ENCODE results near the gene PISD. TPM values are rescaled to one million over a fixed set of nuclear protein-coding genes. Genes with fewer than 3 reads are reported as not detected.
A peak's percentile ranks its signal among the peaks of the same experiment; 100 is the strongest.
"Not testable (repeated sequence)": the region's sequence is repeated elsewhere in the genome, so short reads cannot be mapped to it uniquely, and the experiment has no call there.

Gene PISD
- 10 to 100 TPM; 14.8 to 27.3 TPM for total RNA-seq

GRCh38 chr22:31661851-31662667 is at the start of gene PISD:
Gene PISD, minus strand, starts transcription at chr22:31662215. Its CDS starts 7 bp downstream, at chr22:31662208.
- H3K4me3 ChIP-seq: peak within 1 kb of the TSS; percentile 74 to 80
- TF ChIP-seq, protein P1, sequence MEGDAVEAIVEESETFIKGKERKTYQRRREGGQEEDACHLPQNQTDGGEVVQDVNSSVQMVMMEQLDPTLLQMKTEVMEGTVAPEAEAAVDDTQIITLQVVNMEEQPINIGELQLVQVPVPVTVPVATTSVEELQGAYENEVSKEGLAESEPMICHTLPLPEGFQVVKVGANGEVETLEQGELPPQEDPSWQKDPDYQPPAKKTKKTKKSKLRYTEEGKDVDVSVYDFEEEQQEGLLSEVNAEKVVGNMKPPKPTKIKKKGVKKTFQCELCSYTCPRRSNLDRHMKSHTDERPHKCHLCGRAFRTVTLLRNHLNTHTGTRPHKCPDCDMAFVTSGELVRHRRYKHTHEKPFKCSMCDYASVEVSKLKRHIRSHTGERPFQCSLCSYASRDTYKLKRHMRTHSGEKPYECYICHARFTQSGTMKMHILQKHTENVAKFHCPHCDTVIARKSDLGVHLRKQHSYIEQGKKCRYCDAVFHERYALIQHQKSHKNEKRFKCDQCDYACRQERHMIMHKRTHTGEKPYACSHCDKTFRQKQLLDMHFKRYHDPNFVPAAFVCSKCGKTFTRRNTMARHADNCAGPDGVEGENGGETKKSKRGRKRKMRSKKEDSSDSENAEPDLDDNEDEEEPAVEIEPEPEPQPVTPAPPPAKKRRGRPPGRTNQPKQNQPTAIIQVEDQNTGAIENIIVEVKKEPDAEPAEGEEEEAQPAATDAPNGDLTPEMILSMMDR (IDR thresholded peaks at IDR 0.05): no peak
- H3K36me3 ChIP-seq: no peaks in the 10 kb centered on the region
- peak within 1 kb of the TSS; percentile 32 to 65 for H3K27ac ChIP-seq
- H3K27me3 ChIP-seq: no peaks in the 10 kb centered on the region
- peaks cover 0 to 20% of the 10 kb centered on the region in 2 donors for H3K4me1 ChIP-seq
- peak; percentile 96 for DNase-seq (ENCODE audit: low spot score)
- no peaks in the 10 kb centered on the region for H3K9me3 ChIP-seq

- H3K36me3 ChIP-seq: peaks cover 52% of the 10 kb centered on the region
- H3K4me3 ChIP-seq, H3K27me3 ChIP-seq: not testable (repeated sequence)
Observed at GRCh38 chr22:31711226-31711625, 49.2 kb upstream of the PISD start.

GRCh38 chr22:31707519-31707918 is 45.5 kb upstream of the PISD start:
- H3K36me3 ChIP-seq: peaks cover 43% of the 10 kb centered on the region
- no peaks in the 10 kb centered on the region for H3K4me1 ChIP-seq
- no peak for DNase-seq (ENCODE audit: low spot score)
- H3K4me3 ChIP-seq: no peak overlapping the region
- TF ChIP-seq, protein P1 (IDR thresholded peaks at IDR 0.05): no peak
- H3K27me3 ChIP-seq: no peaks in the 10 kb centered on the region
- no peak overlapping the region for H3K27ac ChIP-seq
- no peaks in the 10 kb centered on the region for H3K9me3 ChIP-seq

More at GRCh38 chr22:31711226-31711625, 49.2 kb upstream of the PISD start:
- not testable (repeated sequence) for H3K27ac ChIP-seq; DNase-seq (ENCODE audit: low spot score); H3K9me3 ChIP-seq; H3K4me1 ChIP-seq

GRCh38 chr22:31695423-31695822 is 33.4 kb upstream of the PISD start:
- no peak overlapping the region for H3K4me3 ChIP-seq
- peaks cover 63% of the 10 kb centered on the region for H3K36me3 ChIP-seq
- H3K9me3 ChIP-seq: no peaks in the 10 kb centered on the region
- H3K27ac ChIP-seq: no peak overlapping the region
- H3K27me3 ChIP-seq: no peaks in the 10 kb centered on the region
- H3K4me1 ChIP-seq: no peaks in the 10 kb centered on the region
- no peak for DNase-seq (ENCODE audit: low spot score)
- TF ChIP-seq, protein P1 (IDR thresholded peaks at IDR 0.05): no peak

DNA sequence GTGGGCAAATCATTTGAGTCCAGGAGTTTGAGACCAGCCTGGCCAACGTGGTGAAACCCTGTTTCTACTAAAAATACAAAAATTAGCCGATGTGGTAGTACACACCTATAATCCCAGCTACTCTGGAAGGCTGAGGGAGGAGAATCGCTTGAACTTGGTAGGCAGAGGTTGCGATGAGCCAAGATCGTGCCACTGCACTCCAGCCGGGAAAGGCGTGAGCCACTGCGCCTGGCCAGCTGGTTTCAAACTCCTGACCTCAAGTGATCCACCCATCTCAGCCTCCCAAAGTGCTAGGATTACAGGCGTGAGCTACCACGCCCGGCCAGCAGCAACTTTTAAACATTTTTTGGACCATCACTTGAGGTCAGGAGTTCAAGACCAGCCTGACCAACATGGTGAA is 32.0 kb upstream of the PISD start:
- not testable (repeated sequence) for H3K27me3 ChIP-seq; H3K27ac ChIP-seq; H3K9me3 ChIP-seq; H3K4me3 ChIP-seq; DNase-seq (ENCODE audit: low spot score); H3K4me1 ChIP-seq
- peaks cover 66% of the 10 kb centered on the region for H3K36me3 ChIP-seq

GRCh38 chr22:31692186-31692886 is 30.3 kb upstream of the PISD start:
- H3K4me3 ChIP-seq: no peak overlapping the region
- no peak for DNase-seq (ENCODE audit: low spot score)
- TF ChIP-seq, protein P1 (IDR thresholded peaks at IDR 0.05): no peak
- peaks cover 57% of the 10 kb centered on the region for H3K36me3 ChIP-seq
- no peaks in the 10 kb centered on the region for H3K9me3 ChIP-seq
- no peaks in the 10 kb centered on the region for H3K4me1 ChIP-seq
- H3K27me3 ChIP-seq: no peaks in the 10 kb centered on the region
- H3K27ac ChIP-seq: no peak overlapping the region
